Vagina (tissue), 2 donors: ENCODE results near the gene ITGBL1.

ENCODE experiments used
- POLR2A ChIP-seq, 2 donors: fragments of 450-650 bp; IDR thresholded peaks; one replicate each; pipeline ENCODE4 v1.6.1; 2017; ENCODE audit warnings: antibody characterized with exemption in 2 of 2, mild to moderate bottlenecking in 2 of 2, moderate library complexity in 2 of 2
- TF ChIP-seq, protein P1 (sequence below), 3 experiments: fragments of 450-650 bp in 2 of 3; fragments of 200-600 bp in 1 of 3; sonication (generic) in 1 of 3; IDR thresholded peaks; one replicate each; pipeline ENCODE4 v1.5.1; 2017 to 2019; ENCODE audit warnings: antibody characterized with exemption in 3 of 3, mild to moderate bottlenecking in 2 of 3, moderate library complexity in 2 of 3

DNA sequence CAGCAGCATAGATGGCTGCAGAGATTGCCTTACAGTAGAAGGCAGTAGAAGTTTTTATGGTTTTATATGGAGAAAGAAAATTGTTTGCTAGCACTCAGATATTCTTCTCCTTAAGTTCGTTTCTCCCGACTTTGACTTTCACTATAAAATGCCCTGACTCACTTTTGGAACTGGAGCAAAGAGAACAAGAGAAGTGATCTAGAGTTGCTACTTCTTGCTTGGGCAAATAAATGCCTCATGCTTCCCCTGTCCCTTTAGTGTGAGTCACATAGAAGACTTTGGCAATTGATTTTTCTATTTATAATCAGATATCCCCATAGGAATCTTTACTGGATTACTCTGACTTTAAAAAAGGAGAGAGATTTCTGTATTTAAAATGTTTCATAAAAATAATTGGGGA is 46.9 kb downstream of the ITGBL1 start:
- TF ChIP-seq, protein P1, sequence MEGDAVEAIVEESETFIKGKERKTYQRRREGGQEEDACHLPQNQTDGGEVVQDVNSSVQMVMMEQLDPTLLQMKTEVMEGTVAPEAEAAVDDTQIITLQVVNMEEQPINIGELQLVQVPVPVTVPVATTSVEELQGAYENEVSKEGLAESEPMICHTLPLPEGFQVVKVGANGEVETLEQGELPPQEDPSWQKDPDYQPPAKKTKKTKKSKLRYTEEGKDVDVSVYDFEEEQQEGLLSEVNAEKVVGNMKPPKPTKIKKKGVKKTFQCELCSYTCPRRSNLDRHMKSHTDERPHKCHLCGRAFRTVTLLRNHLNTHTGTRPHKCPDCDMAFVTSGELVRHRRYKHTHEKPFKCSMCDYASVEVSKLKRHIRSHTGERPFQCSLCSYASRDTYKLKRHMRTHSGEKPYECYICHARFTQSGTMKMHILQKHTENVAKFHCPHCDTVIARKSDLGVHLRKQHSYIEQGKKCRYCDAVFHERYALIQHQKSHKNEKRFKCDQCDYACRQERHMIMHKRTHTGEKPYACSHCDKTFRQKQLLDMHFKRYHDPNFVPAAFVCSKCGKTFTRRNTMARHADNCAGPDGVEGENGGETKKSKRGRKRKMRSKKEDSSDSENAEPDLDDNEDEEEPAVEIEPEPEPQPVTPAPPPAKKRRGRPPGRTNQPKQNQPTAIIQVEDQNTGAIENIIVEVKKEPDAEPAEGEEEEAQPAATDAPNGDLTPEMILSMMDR (IDR thresholded peaks at IDR 0.05), result no peak
- TF ChIP-seq POLR2A (IDR thresholded peaks at IDR 0.05), result no peak
